H1 (cell line): ENCODE data around the gene USP24. TPM values are rescaled to one million over a fixed set of nuclear protein-coding genes. Genes with fewer than 3 reads are reported as not detected.

Experiments used
- CTCF ChIA-PET: fragments of 300-600 bp; sonication (Branson Sonifier 250); formaldehyde crosslinking; loops from one replicate; lab custom pipeline; 2021; ENCODE audit not compliant: partially characterized antibody; lab: Charles Lee
- POLR2A ChIA-PET: fragments of 300-600 bp; sonication (Branson Sonifier 250); formaldehyde crosslinking; loops from one replicate; lab custom pipeline; 2021; ENCODE audit warnings: inconsistent platforms; ENCODE audit not compliant: partially characterized antibody; lab: Charles Lee
- DNase-seq, 2 experiments: peaks; one replicate each; pipeline versions ENCODE4 v3.0.0 to v3.0.0-alpha.2; 2010 to 2022; ENCODE audit warnings: low spot score in 2 of 2, low read depth in 1 of 2, mixed read lengths in 1 of 2
- FAIRE-seq: peaks from 2 replicates; lab custom pipeline; 2011; peaks lifted over from hg19 to GRCh38; lab: Jason Lieb, UNC
- H2AFZ ChIP-seq: 2 replicates; pipeline ENCODE4 v1.8.1; 2012; ENCODE audit warnings: low read length, inconsistent platforms
- H2AK5ac ChIP-seq: 2 replicates; pipeline ENCODE4 v1.6.1; 2013; ENCODE audit warnings: low read depth, low read length
- H2BK120ac ChIP-seq: replicated peaks from 2 replicates; pipeline ENCODE3; 2013; ENCODE audit warnings: low read depth, low read length, inconsistent platforms
- H2BK12ac ChIP-seq: 2 replicates; pipeline ENCODE4 v1.6.1; 2013; ENCODE audit warnings: low read depth, low read length
- H2BK15ac ChIP-seq: 2 replicates; pipeline ENCODE4 v1.6.1; 2013; ENCODE audit warnings: low read length
- H2BK20ac ChIP-seq: 2 replicates; pipeline ENCODE4 v1.6.1; 2013; ENCODE audit warnings: low read length
- H2BK5ac ChIP-seq: 2 replicates; pipeline ENCODE4 v1.6.1; 2013; ENCODE audit warnings: low read depth, low read length
- H3K14ac ChIP-seq: 2 replicates; pipeline ENCODE4 v1.6.1; 2013; ENCODE audit warnings: inconsistent platforms; ENCODE audit not compliant: insufficient read length
- H3K18ac ChIP-seq: 2 replicates; pipeline ENCODE4 v1.6.1; 2013; ENCODE audit warnings: low read length; ENCODE audit errors: extremely low read depth
- H3K23ac ChIP-seq: 2 replicates; pipeline ENCODE4 v1.6.1; 2013; ENCODE audit warnings: inconsistent platforms; ENCODE audit not compliant: insufficient read length
- H3K23me2 ChIP-seq: 2 replicates; pipeline ENCODE4 v1.6.1; 2013; ENCODE audit warnings: low read depth, low read length
- H3K27ac ChIP-seq: 2 replicates; pipeline ENCODE4 v1.6.1; 2011; ENCODE audit warnings: low read depth, low read length, inconsistent platforms
- H3K27me3 ChIP-seq, 4 experiments: replicated peaks in 1 of 4; 1 replicate in 1 of 4; 2 replicates in 3 of 4; pipeline versions ENCODE4 v1.6.1 to v1.8.1; 2011 to 2013; ENCODE audit warnings: low read length in 3 of 4, mild to moderate bottlenecking in 3 of 4, inconsistent platforms in 2 of 4, mixed read lengths in 2 of 4, moderate library complexity in 1 of 4; ENCODE audit not compliant: control insufficient read depth in 3 of 4, insufficient read depth in 3 of 4; ENCODE audit errors: extremely low read depth in 1 of 4
- H3K36me3 ChIP-seq, 4 experiments: 2 replicates each; pipeline versions ENCODE4 v1.6.1 to v1.8.1; 2011 to 2013; ENCODE audit warnings: mild to moderate bottlenecking in 4 of 4, low read length in 3 of 4, moderate library complexity in 2 of 4, control low read depth in 1 of 4, inconsistent platforms in 1 of 4; ENCODE audit not compliant: insufficient read depth in 4 of 4, control insufficient read depth in 2 of 4
- H3K4ac ChIP-seq: replicated peaks from 2 replicates; pipeline ENCODE3; 2013; ENCODE audit warnings: low read length, low read depth, mixed read lengths, inconsistent platforms; ENCODE audit not compliant: insufficient read length
- H3K4me1 ChIP-seq, 4 experiments: replicated peaks in 1 of 4; 1 replicate in 1 of 4; 2 replicates in 3 of 4; pipeline versions ENCODE4 v1.6.1 to v1.8.1; 2011 to 2013; ENCODE audit warnings: low read length in 3 of 4, inconsistent platforms in 2 of 4, mixed read lengths in 1 of 4; ENCODE audit not compliant: insufficient read depth in 4 of 4, control insufficient read depth in 3 of 4
- H3K4me2 ChIP-seq, 2 experiments: 2 replicates each; pipeline versions ENCODE4 v1.6.1 to v1.8.1; 2011 to 2013; ENCODE audit warnings: low read depth in 2 of 2, low read length in 2 of 2, control low read depth in 1 of 2, inconsistent platforms in 1 of 2, mild to moderate bottlenecking in 1 of 2; ENCODE audit not compliant: insufficient read depth in 1 of 2
- H3K4me3 ChIP-seq, 4 experiments: fragments of 200-600, 300-600 bp in 1 of 4; sonication (generic), shearing (Covaris generic), sonication (Bioruptor Twin) in 1 of 4; 2 replicates each; pipeline versions ENCODE4 v1.5.1 to v1.8.1; 2011 to 2016; ENCODE audit warnings: low read length in 4 of 4, low read depth in 3 of 4, control low read depth in 2 of 4, inconsistent platforms in 2 of 4, mild to moderate bottlenecking in 2 of 4, mixed read lengths in 1 of 4, moderate library complexity in 1 of 4; ENCODE audit not compliant: insufficient read depth in 2 of 4; ENCODE audit errors: extremely low read depth in 1 of 4
- H3K56ac ChIP-seq: replicated peaks from 2 replicates; pipeline ENCODE3; 2013; ENCODE audit warnings: low read depth, mild to moderate bottlenecking, mixed read lengths, low read length, inconsistent platforms; ENCODE audit not compliant: insufficient read length
- H3K79me1 ChIP-seq: 2 replicates; pipeline ENCODE4 v1.6.1; 2013; ENCODE audit warnings: low read depth, low read length, control low read depth
- H3K79me2 ChIP-seq, 2 experiments: 2 replicates each; pipeline versions ENCODE4 v1.6.1 to v1.8.1; 2012 to 2013; ENCODE audit warnings: low read length in 2 of 2, mild to moderate bottlenecking in 2 of 2, inconsistent platforms in 1 of 2; ENCODE audit not compliant: insufficient read depth in 2 of 2, control insufficient read depth in 1 of 2
- H3K9ac ChIP-seq, 4 experiments: replicated peaks in 1 of 4; 1 replicate in 1 of 4; 2 replicates in 3 of 4; pipeline versions ENCODE4 v1.6.1 to v1.8.1; 2011 to 2013; ENCODE audit warnings: low read depth in 3 of 4, low read length in 3 of 4, control low read depth in 2 of 4, mild to moderate bottlenecking in 2 of 4, moderate library complexity in 2 of 4, inconsistent platforms in 1 of 4; ENCODE audit errors: extremely low read depth in 1 of 4
- H3K9me3 ChIP-seq, 2 experiments: 2 replicates each; pipeline versions ENCODE4 v1.6.1 to v1.8.1; 2012 to 2013; ENCODE audit warnings: mild to moderate bottlenecking in 2 of 2, moderate library complexity in 2 of 2, control low read depth in 1 of 2, inconsistent platforms in 1 of 2, low read depth in 1 of 2, low read length in 1 of 2, mixed read lengths in 1 of 2; ENCODE audit not compliant: insufficient read depth in 2 of 2
- H4K20me1 ChIP-seq, 2 experiments: replicated peaks in 1 of 2; 2 replicates each; pipeline versions ENCODE3 to v1.8.1; 2011 to 2013; ENCODE audit warnings: inconsistent platforms in 2 of 2, low read length in 2 of 2, mild to moderate bottlenecking in 1 of 2; ENCODE audit not compliant: insufficient read depth in 2 of 2, control insufficient read depth in 1 of 2
- H4K5ac ChIP-seq: 2 replicates; pipeline ENCODE4 v1.6.1; 2013; ENCODE audit warnings: low read length, low read depth, mixed read lengths, inconsistent platforms; ENCODE audit not compliant: insufficient read length
- H4K8ac ChIP-seq: 2 replicates; pipeline ENCODE4 v1.8.0; 2013; ENCODE audit warnings: mild to moderate bottlenecking, moderate library complexity, low read length, inconsistent platforms; ENCODE audit not compliant: insufficient read depth; ENCODE audit errors: extremely low read depth
- H4K91ac ChIP-seq: replicated peaks from 2 replicates; pipeline ENCODE3; 2013; ENCODE audit warnings: low read length, mixed read lengths, inconsistent platforms; ENCODE audit not compliant: insufficient read length
- BACH1 ChIP-seq: IDR thresholded peaks from 2 replicates; pipeline ENCODE4 v1.6.1; 2012; ENCODE audit warnings: low read length, improper control_type of control experiment
- BCL11A ChIP-seq, 2 experiments: IDR thresholded peaks; one replicate each; pipeline ENCODE4 v1.6.1; 2011; ENCODE audit warnings: low read depth in 2 of 2, low read length in 2 of 2, mild to moderate bottlenecking in 2 of 2
- EZH2 ChIP-seq: fragments of 200-600 bp; sonication (generic); IDR thresholded peaks from 2 replicates; pipeline ENCODE4 v1.7.1; 2012; ENCODE audit warnings: low read depth, mild to moderate bottlenecking, moderate library complexity, low read length, inconsistent platforms; ENCODE audit not compliant: severe bottlenecking
- HDAC2 ChIP-seq, 2 experiments: fragments of 300-600 bp in 1 of 2; sonication (generic) in 1 of 2; IDR thresholded peaks; 2 replicates each; pipeline ENCODE4 v1.6.1; 2011 to 2012; ENCODE audit warnings: low read depth in 2 of 2, low read length in 2 of 2, mild to moderate bottlenecking in 2 of 2, moderate library complexity in 2 of 2, borderline replicate concordance in 1 of 2, inconsistent platforms in 1 of 2
- MAFK ChIP-seq: IDR thresholded peaks from 2 replicates; pipeline ENCODE4 v1.6.1; 2012; ENCODE audit warnings: low read depth, mild to moderate bottlenecking, improper control_type of control experiment, low read length
- POLR2A ChIP-seq, 2 experiments: IDR thresholded peaks; 1 replicate in 1 of 2; 2 replicates in 1 of 2; pipeline ENCODE4 v1.6.1; 2011; ENCODE audit warnings: low read depth in 2 of 2, low read length in 2 of 2, mild to moderate bottlenecking in 2 of 2; ENCODE audit errors: control extremely low read depth in 1 of 2
- POU5F1 ChIP-seq: IDR thresholded peaks from 2 replicates; pipeline ENCODE4 v1.6.1; 2011; ENCODE audit warnings: low read depth, mild to moderate bottlenecking, low read length, moderate library complexity
- RXRA ChIP-seq: IDR thresholded peaks from 2 replicates; pipeline ENCODE4 v1.6.1; 2011; ENCODE audit warnings: low read depth, mild to moderate bottlenecking, low read length, moderate library complexity; ENCODE audit not compliant: insufficient read depth
- SP1 ChIP-seq: IDR thresholded peaks from 2 replicates; pipeline ENCODE4 v1.6.1; 2011; ENCODE audit warnings: low read depth, low read length
- SRF ChIP-seq: IDR thresholded peaks from 2 replicates; pipeline ENCODE4 v1.6.1; 2011; ENCODE audit warnings: mild to moderate bottlenecking, low read depth, low read length, moderate library complexity
- ZNF274 ChIP-seq: IDR thresholded peaks from 2 replicates; pipeline ENCODE4 v1.7.0; 2012; ENCODE audit warnings: low read length, borderline replicate concordance; ENCODE audit errors: extremely low read depth
- WGBS, 2 experiments: shearing (Covaris generic) in 1 of 2; methylation state at CpG; one replicate each; pipeline versions ENCODE4 v1.1.6 to v1.1.7; 2013 to 2015; ENCODE audit warnings: low lambda C conversion rate in 2 of 2, mixed read lengths in 2 of 2, inconsistent platforms in 1 of 2, low coverage in 1 of 2, missing lambda C conversion rate in 1 of 2; ENCODE audit not compliant: insufficient replicate concordance in 2 of 2, insufficient coverage in 1 of 2, insufficient read length in 1 of 2; ENCODE audit errors: extremely low coverage in 1 of 2, missing lambda C conversion rate in 1 of 2; 5-methylcytosine and 5-hydroxymethylcytosine counted together
- polyA plus RNA-seq, 7 experiments: library from polyadenylated mRNA; depleted of rRNA in 3 of 7; stranded (reverse) in 5 of 7; unstranded in 2 of 7; fragments of >200 nt in 5 of 7; fragments of 200-250 nt in 2 of 7; gene quantifications; 1 replicate in 5 of 7; 2 replicates in 1 of 7; 4 replicates in 1 of 7; pipeline versions ENCODE4 v1.2.1 to v1.2.3, GENCODE V29; 2011 to 2013; ENCODE audit warnings: missing spikeins in 2 of 7, mixed read lengths in 2 of 7
- total RNA-seq: library from RNA; stranded (reverse); fragmentation: NEBNext Ultra II Directional; extraction: Animal tissue kit (Norgen Biotek cat#: 25700); gene quantifications from 2 replicates; pipeline ENCODE4 v1.2.1, GENCODE V29; 2021
- TF ChIP-seq, protein P1 (sequence below): IDR thresholded peaks from 2 replicates; pipeline ENCODE4 v1.6.1; 2011; ENCODE audit warnings: low read depth, mild to moderate bottlenecking, low read length; ENCODE audit not compliant: insufficient read depth

The USP24 gene
- total and polyA plus RNA-seq, 2 of the 8 experiments (the other 6 are each of a cell fraction or from before 2014, with no cell fraction given), result 11.1 to 34.6 TPM

- no peak overlapping the region for H2BK120ac ChIP-seq
- WGBS, 2 experiments, result 98% methylated on average over 2 of the region's 2 CpGs; no CpG with 5 or more reads in 1 of the 2 experiments
- ChIA-PET POLR2A (no interaction called here), CTCF (interaction anchor here (0.6 to 9.7 kb wide), 6 partner anchors 8 to 881 kb away, joined by 3 to 148 read pairs (median 5); no protein-coding TSS in a partner anchor)
- H4K8ac ChIP-seq, result no peak overlapping the region
- no peak overlapping the region for H2AFZ ChIP-seq
- peaks cover 0 to 1% of the 10 kb centered on the region in 2 experiments for H4K20me1 ChIP-seq
- no peaks in the 10 kb centered on the region for H3K9me3 ChIP-seq
- H3K14ac ChIP-seq, result no peak overlapping the region
- H3K9ac ChIP-seq, result no peak overlapping the region
- no peak overlapping the region for H2BK15ac ChIP-seq
- H3K23me2 ChIP-seq, result no peaks in the 10 kb centered on the region
- FAIRE-seq (no peak), DNase-seq (no peak)
- H3K4ac ChIP-seq, result no peak overlapping the region
- no peaks in the 10 kb centered on the region for H3K79me2 ChIP-seq
- H4K5ac ChIP-seq, result no peak overlapping the region
- H2BK5ac ChIP-seq, result no peak overlapping the region
- no peak overlapping the region for H4K91ac ChIP-seq
- no peaks in the 10 kb centered on the region for H3K4me1 ChIP-seq
- no peak overlapping the region for H2BK20ac ChIP-seq
- no peak overlapping the region for H3K18ac ChIP-seq
- no peak overlapping the region for H3K4me3 ChIP-seq
- no peak overlapping the region for H3K23ac ChIP-seq
- no peak overlapping the region for H3K27ac ChIP-seq
- H3K36me3 ChIP-seq, result peaks cover 8 to 60% (median 48%) of the 10 kb centered on the region in 4 experiments; a peak in 7 of 8 replicates
- H3K79me1 ChIP-seq, result no peaks in the 10 kb centered on the region
- H3K4me2 ChIP-seq, result no peak overlapping the region
- no peak overlapping the region for H2AK5ac ChIP-seq
- H3K56ac ChIP-seq, result no peak overlapping the region
- H2BK12ac ChIP-seq, result no peak overlapping the region
- no peaks in the 10 kb centered on the region for H3K27me3 ChIP-seq
- TF ChIP-seq EZH2 (no peak), POLR2A (IDR thresholded peaks at IDR 0.05; ENCODE audit: control extremely low read depth in 1 of 2, low read depth in 2 of 2, low read length in 2 of 2) (no peak), SP1 (no peak), MAFK (no peak), HDAC2 (IDR thresholded peaks at IDR 0.05; ENCODE audit: borderline replicate concordance in 1 of 2, low read depth in 2 of 2, low read length in 2 of 2) (no peak), POU5F1 (no peak), BACH1 (no peak), SRF (no peak), ZNF274 (no peak), RXRA (no peak), BCL11A (IDR thresholded peaks at IDR 0.05; ENCODE audit: low read depth in 2 of 2, low read length in 2 of 2) (no peak)
- TF ChIP-seq, protein P1, sequence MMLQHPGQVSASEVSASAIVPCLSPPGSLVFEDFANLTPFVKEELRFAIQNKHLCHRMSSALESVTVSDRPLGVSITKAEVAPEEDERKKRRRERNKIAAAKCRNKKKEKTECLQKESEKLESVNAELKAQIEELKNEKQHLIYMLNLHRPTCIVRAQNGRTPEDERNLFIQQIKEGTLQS, result no peak
Observed at GRCh38 chr1:55138823-55139222, 76.3 kb downstream of the USP24 start.
